Endothelial cell of umbilical vein (primary cell): ENCODE results near the gene LRRC27. TPM values are rescaled to one million over a fixed set of nuclear protein-coding genes. Genes with fewer than 3 reads are reported as not detected.

ENCODE experiments used
- BruUV-seq: library from RNA; stranded (reverse); fragments of 400-500 nt; replicated peaks from 2 replicates; lab custom pipeline; 2021; lab: Mats Ljungman, UMichigan
- CTCF ChIA-PET: fragments of 300-600, 350-600 bp; sonication (Branson Sonifier 250); formaldehyde crosslinking; loops from one replicate; lab custom pipeline; 2021; ENCODE audit warnings: antibody characterized with exemption, inconsistent platforms; lab: Charles Lee
- POLR2A ChIA-PET: fragments of 300-600, 350-600 bp; sonication (Branson Sonifier 250); formaldehyde crosslinking; loops from one replicate; lab custom pipeline; 2021; ENCODE audit warnings: antibody characterized with exemption, inconsistent platforms; lab: Charles Lee
- DNase-seq: peaks from one replicate; pipeline ENCODE4 v3.0.0-alpha.2; 2011; ENCODE audit warnings: low read depth, low spot score
- FAIRE-seq: peaks from 2 replicates; lab custom pipeline; 2011; peaks lifted over from hg19 to GRCh38; lab: Jason Lieb, UNC
- H2AFZ ChIP-seq: 2 replicates; pipeline ENCODE4 v1.6.0; 2012; ENCODE audit warnings: low read depth, low read length, control low read depth, inconsistent platforms
- H3K27ac ChIP-seq: 2 replicates; pipeline ENCODE4 v1.5.1; 2011; ENCODE audit warnings: low read depth, mild to moderate bottlenecking, control low read depth, low read length, moderate library complexity; ENCODE audit not compliant: insufficient read depth
- H3K27me3 ChIP-seq, 2 experiments: 2 replicates each; pipeline versions ENCODE4 v1.6.0 to v1.6.1; 2011; ENCODE audit warnings: low read length in 2 of 2, mixed read lengths in 1 of 2; ENCODE audit not compliant: control insufficient read depth in 2 of 2, insufficient read depth in 2 of 2
- H3K36me3 ChIP-seq, 2 experiments: 2 replicates in 1 of 2; 3 replicates in 1 of 2; pipeline ENCODE4 v1.5.1; 2011; ENCODE audit warnings: low read length in 2 of 2, mild to moderate bottlenecking in 1 of 2, moderate library complexity in 1 of 2; ENCODE audit not compliant: control insufficient read depth in 2 of 2, insufficient read depth in 2 of 2; ENCODE audit errors: extremely low read depth in 1 of 2
- H3K4me1 ChIP-seq: 3 replicates; pipeline ENCODE4 v1.5.1; 2011; ENCODE audit warnings: mild to moderate bottlenecking, low read length; ENCODE audit not compliant: control insufficient read depth, insufficient read depth; ENCODE audit errors: extremely low read depth
- H3K4me2 ChIP-seq: 2 replicates; pipeline ENCODE4 v1.6.1; 2011; ENCODE audit warnings: low read length, control low read depth, mixed read lengths; ENCODE audit not compliant: insufficient read depth
- H3K4me3 ChIP-seq, 3 experiments: fragments of 200-600 bp in 1 of 3; sonication (generic), shearing (Covaris generic) in 1 of 3; replicated peaks in 1 of 3; 2 replicates each; pipeline ENCODE4 v1.5.1; 2011 to 2016; ENCODE audit warnings: control low read depth in 3 of 3, low read length in 3 of 3, mild to moderate bottlenecking in 2 of 3, inconsistent platforms in 1 of 3, low read depth in 1 of 3, moderate library complexity in 1 of 3; ENCODE audit not compliant: insufficient read depth in 1 of 3
- H3K79me2 ChIP-seq: 2 replicates; pipeline ENCODE4 v1.6.0; 2012; ENCODE audit warnings: low read length, inconsistent platforms; ENCODE audit not compliant: control insufficient read depth, insufficient read depth
- H3K9ac ChIP-seq: replicated peaks from 2 replicates; pipeline ENCODE3; 2011; ENCODE audit warnings: low read length, control low read depth; ENCODE audit not compliant: insufficient read depth; ENCODE audit errors: extremely low read depth
- H3K9me1 ChIP-seq: replicated peaks from 3 replicates; pipeline ENCODE4 v1.6.0; 2011; ENCODE audit warnings: mild to moderate bottlenecking, low read length; ENCODE audit not compliant: control insufficient read depth, insufficient read depth; ENCODE audit errors: extremely low read depth
- H3K9me3 ChIP-seq: replicated peaks from 2 replicates; pipeline ENCODE4 v1.5.1; 2012; ENCODE audit warnings: low read length, inconsistent platforms; ENCODE audit not compliant: control insufficient read depth, insufficient read depth
- H4K20me1 ChIP-seq: replicated peaks from 2 replicates; pipeline ENCODE3; 2011; ENCODE audit warnings: mild to moderate bottlenecking, low read length; ENCODE audit not compliant: control insufficient read depth, insufficient read depth; ENCODE audit errors: extremely low read depth
- CTCF ChIP-seq, 2 donors: IDR thresholded peaks; 1 replicate in 1 of 2; 2 replicates in 1 of 2; pipeline ENCODE4 v1.5.1; 2011; ENCODE audit warnings: low read length in 2 of 2, mild to moderate bottlenecking in 2 of 2, moderate library complexity in 2 of 2, control low read depth in 1 of 2, inconsistent platforms in 1 of 2, low read depth in 1 of 2; ENCODE audit not compliant: insufficient read depth in 1 of 2; ENCODE audit errors: extremely low read depth in 1 of 2
- EZH2 ChIP-seq: IDR thresholded peaks from 2 replicates; pipeline ENCODE4 v1.6.1; 2012; ENCODE audit warnings: borderline replicate concordance, low read depth, mild to moderate bottlenecking, moderate library complexity, low read length, inconsistent platforms; ENCODE audit not compliant: severe bottlenecking
- FOS ChIP-seq: IDR thresholded peaks from 2 replicates; pipeline ENCODE4 v1.6.1; 2011; ENCODE audit warnings: mild to moderate bottlenecking, low read length, moderate library complexity, borderline replicate concordance; ENCODE audit not compliant: insufficient read depth
- GATA2 ChIP-seq: IDR thresholded peaks from 2 replicates; pipeline ENCODE4 v1.7.0; 2011; ENCODE audit warnings: low read depth, mild to moderate bottlenecking, moderate library complexity, mixed read lengths, low read length; ENCODE audit not compliant: insufficient read length, insufficient read depth
- JUN ChIP-seq: IDR thresholded peaks from 2 replicates; pipeline ENCODE4 v1.6.1; 2011; ENCODE audit warnings: borderline replicate concordance, low read depth; ENCODE audit not compliant: insufficient read length, insufficient read depth
- MYC ChIP-seq: IDR thresholded peaks from one replicate; pipeline ENCODE4 v1.6.1; 2011; ENCODE audit warnings: mild to moderate bottlenecking, low read depth, low read length
- POLR2A ChIP-seq: IDR thresholded peaks from 2 replicates; pipeline ENCODE4 v1.6.1; 2012; ENCODE audit warnings: low read depth, mild to moderate bottlenecking, control low read depth, low read length
- POLR2AphosphoS5 ChIP-seq: IDR thresholded peaks from 2 replicates; pipeline ENCODE4 v1.6.1; 2012; ENCODE audit warnings: low read depth, mild to moderate bottlenecking, control low read depth, low read length, moderate library complexity; ENCODE audit not compliant: insufficient read depth
- dilution Hi-C: fragments of 300-500 bp; cut with MboI; formaldehyde crosslinking; loops from one replicate; pipeline ENCODE4 v1.15.0; 2019; ENCODE audit warnings: low sequenced_read_pairs; ENCODE audit not compliant: extremely low pct_ligation_motif_present
- intact Hi-C: fragments of 100-400 bp; cut with micrococcal nuclease; formaldehyde crosslinking; loops from one replicate; pipeline ENCODE4 v1.10.0; 2022
- polyA plus RNA-seq, 4 experiments: library from polyadenylated mRNA; depleted of rRNA in 3 of 4; stranded (reverse) in 3 of 4; unstranded in 1 of 4; fragments of >200 nt; gene quantifications; 2 replicates each; pipeline versions ENCODE4 v1.2.1 to v1.2.3, GENCODE V29; 2011 to 2012; ENCODE audit warnings: missing spikeins in 1 of 4
- total RNA-seq: library from RNA; stranded (reverse); gene quantifications from 2 replicates; pipeline ENCODE4 v1.2.3, GENCODE V29; 2021
- TF ChIP-seq, protein P1 (sequence below): IDR thresholded peaks from 2 replicates; pipeline ENCODE4 v1.6.1; 2011; ENCODE audit not compliant: insufficient read depth, insufficient read length

LRRC27 gene
- total and polyA plus RNA-seq, 2 donors (not counting 3 experiments of a cell fraction or from before 2014, with no cell fraction given) = 8.3 to 13.6 TPM

GRCh38 chr10:132342553-132342952 lies 10.6 kb downstream of the LRRC27 start:
- Histone ChIP-seq H3K27me3 (no peaks in the 10 kb centered on the region), H3K79me2 (no peaks in the 10 kb centered on the region), H3K36me3 (peaks cover 0 to 3% of the 10 kb centered on the region in 2 experiments), H3K9me1 (no peaks in the 10 kb centered on the region), H3K9me3 (no peaks in the 10 kb centered on the region), H3K4me3 (no peak overlapping the region), H2AFZ (no peak overlapping the region), H3K4me1 (peaks cover under 1% of the 10 kb centered on the region), H4K20me1 (no peaks in the 10 kb centered on the region), H3K27ac (no peak overlapping the region), H3K4me2 (no peak overlapping the region), H3K9ac (no peak overlapping the region)
- dilution Hi-C loops (no loop called here), intact Hi-C loops (no loop called here)
- BruUV-seq = no TSS peak
- CTCF ChIA-PET = interaction anchor here (1.6 kb wide), 1 partner anchor 9 kb away, joined by 5 read pairs; no protein-coding TSS in a partner anchor
- no peak for DNase-seq
- POLR2A ChIA-PET = no interaction called here
- no peak for FAIRE-seq
- TF ChIP-seq GATA2 (no peak), MYC (no peak), JUN (no peak), EZH2 (no peak), POLR2A (no peak), CTCF (IDR thresholded peaks at IDR 0.05; ENCODE audit: extremely low read depth in 1 of 2, insufficient read depth in 1 of 2, low read depth in 1 of 2, low read length in 2 of 2) (no peak), FOS (no peak), POLR2AphosphoS5 (no peak)
- TF ChIP-seq, protein P1, sequence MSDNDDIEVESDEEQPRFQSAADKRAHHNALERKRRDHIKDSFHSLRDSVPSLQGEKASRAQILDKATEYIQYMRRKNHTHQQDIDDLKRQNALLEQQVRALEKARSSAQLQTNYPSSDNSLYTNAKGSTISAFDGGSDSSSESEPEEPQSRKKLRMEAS = no peak
